GM23338 (cell line): ENCODE measurements around the gene NECTIN1.

Experiments used
- TF ChIP-seq, protein P1 (sequence below), 2 experiments: fragments of 200-600 bp in 1 of 2; sonication (generic) in 1 of 2; conservative IDR thresholded peaks; 2 replicates each; pipeline versions ENCODE4 v1.5.1 to v1.6.1; 2016 to 2017; ENCODE audit warnings: antibody characterized with exemption in 2 of 2, low read depth in 2 of 2, mild to moderate bottlenecking in 2 of 2, moderate library complexity in 1 of 2
- TF ChIP-seq, protein P2 (sequence below): IDR thresholded peaks from one replicate; pipeline ENCODE4 v1.6.1; 2018; ENCODE audit warnings: antibody characterized with exemption; ENCODE audit not compliant: unreplicated experiment

DNA sequence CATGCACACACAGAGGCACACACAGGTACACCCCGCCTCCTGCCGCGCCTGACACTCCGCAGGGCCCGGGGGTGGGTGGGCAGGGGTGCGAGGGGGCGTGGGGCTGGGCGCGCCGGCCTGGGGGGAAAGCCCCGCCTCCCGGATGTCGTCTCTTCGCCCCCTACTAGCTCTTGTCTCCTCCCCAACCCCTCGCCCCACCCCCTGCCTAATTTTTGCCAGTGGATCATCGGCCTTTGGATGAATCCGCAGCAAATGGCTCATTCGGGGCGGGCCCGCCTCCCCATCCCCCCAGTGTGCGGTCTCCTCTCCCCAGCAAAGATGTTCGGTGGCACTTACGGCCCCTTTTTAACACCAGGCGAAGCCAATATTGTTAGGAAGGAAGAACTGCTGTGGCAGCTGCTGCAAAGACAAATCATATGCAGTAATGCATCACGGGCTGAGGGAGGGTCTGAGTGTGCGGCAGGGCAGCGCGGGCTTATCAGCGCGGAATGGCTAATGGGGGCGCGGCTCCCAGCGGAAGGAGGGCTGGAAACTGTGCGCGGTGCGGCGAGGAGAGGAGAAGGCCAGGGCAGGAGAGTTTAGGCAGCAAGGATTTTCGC lies 13.4 kb upstream of the NECTIN1 start:
- TF ChIP-seq, protein P1, sequence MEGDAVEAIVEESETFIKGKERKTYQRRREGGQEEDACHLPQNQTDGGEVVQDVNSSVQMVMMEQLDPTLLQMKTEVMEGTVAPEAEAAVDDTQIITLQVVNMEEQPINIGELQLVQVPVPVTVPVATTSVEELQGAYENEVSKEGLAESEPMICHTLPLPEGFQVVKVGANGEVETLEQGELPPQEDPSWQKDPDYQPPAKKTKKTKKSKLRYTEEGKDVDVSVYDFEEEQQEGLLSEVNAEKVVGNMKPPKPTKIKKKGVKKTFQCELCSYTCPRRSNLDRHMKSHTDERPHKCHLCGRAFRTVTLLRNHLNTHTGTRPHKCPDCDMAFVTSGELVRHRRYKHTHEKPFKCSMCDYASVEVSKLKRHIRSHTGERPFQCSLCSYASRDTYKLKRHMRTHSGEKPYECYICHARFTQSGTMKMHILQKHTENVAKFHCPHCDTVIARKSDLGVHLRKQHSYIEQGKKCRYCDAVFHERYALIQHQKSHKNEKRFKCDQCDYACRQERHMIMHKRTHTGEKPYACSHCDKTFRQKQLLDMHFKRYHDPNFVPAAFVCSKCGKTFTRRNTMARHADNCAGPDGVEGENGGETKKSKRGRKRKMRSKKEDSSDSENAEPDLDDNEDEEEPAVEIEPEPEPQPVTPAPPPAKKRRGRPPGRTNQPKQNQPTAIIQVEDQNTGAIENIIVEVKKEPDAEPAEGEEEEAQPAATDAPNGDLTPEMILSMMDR (conservative IDR thresholded peaks at IDR 0.05; ENCODE audit: low read depth in 2 of 2), result no peak
- TF ChIP-seq, protein P2, sequence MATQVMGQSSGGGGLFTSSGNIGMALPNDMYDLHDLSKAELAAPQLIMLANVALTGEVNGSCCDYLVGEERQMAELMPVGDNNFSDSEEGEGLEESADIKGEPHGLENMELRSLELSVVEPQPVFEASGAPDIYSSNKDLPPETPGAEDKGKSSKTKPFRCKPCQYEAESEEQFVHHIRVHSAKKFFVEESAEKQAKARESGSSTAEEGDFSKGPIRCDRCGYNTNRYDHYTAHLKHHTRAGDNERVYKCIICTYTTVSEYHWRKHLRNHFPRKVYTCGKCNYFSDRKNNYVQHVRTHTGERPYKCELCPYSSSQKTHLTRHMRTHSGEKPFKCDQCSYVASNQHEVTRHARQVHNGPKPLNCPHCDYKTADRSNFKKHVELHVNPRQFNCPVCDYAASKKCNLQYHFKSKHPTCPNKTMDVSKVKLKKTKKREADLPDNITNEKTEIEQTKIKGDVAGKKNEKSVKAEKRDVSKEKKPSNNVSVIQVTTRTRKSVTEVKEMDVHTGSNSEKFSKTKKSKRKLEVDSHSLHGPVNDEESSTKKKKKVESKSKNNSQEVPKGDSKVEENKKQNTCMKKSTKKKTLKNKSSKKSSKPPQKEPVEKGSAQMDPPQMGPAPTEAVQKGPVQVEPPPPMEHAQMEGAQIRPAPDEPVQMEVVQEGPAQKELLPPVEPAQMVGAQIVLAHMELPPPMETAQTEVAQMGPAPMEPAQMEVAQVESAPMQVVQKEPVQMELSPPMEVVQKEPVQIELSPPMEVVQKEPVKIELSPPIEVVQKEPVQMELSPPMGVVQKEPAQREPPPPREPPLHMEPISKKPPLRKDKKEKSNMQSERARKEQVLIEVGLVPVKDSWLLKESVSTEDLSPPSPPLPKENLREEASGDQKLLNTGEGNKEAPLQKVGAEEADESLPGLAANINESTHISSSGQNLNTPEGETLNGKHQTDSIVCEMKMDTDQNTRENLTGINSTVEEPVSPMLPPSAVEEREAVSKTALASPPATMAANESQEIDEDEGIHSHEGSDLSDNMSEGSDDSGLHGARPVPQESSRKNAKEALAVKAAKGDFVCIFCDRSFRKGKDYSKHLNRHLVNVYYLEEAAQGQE, result no peak
